ENCODE results near the gene CD44. TPM values are rescaled to one million over a fixed set of nuclear protein-coding genes. Genes with fewer than 3 reads are reported as not detected.
"Not testable (repeated sequence)": the region's sequence is repeated elsewhere in the genome, so short reads cannot be mapped to it uniquely, and the experiment has no call there.

CD44 gene
- total and polyA plus RNA-seq, 2 experiments from 2014 or later, result 405 to 519 TPM

- Histone ChIP-seq H3K9ac (no peak overlapping the region), H3K36me3 (ENCODE audit: low read depth) (no peaks in the 10 kb centered on the region), H2AFZ (no peak overlapping the region), H4K20me1 (ENCODE audit: insufficient read depth) (no peaks in the 10 kb centered on the region), H3K4me2 (ENCODE audit: unreplicated experiment) (no peak overlapping the region), H3K27me3 (replicated peaks; ENCODE audit: insufficient read depth) (no peaks in the 10 kb centered on the region), H3F3A (ENCODE audit: insufficient read depth) (peaks cover 17% of the 10 kb centered on the region), H3K9me2 (ENCODE audit: insufficient read depth) (no peaks in the 10 kb centered on the region), H3K9me3 (ENCODE audit: low read depth) (no peaks in the 10 kb centered on the region), H3K27ac (no peak overlapping the region), H3K79me2 (ENCODE audit: insufficient read depth) (no peaks in the 10 kb centered on the region), H3K4me1 (ENCODE audit: insufficient read depth) (peaks cover 18% of the 10 kb centered on the region), H3K4me3 (no peak overlapping the region)
- 96 to 100% methylated on average over 2 of the region's 2 CpGs for WGBS, 2 experiments (ENCODE audit: low coverage in 1 of 2, low lambda C conversion rate in 2 of 2, missing lambda C conversion rate in 2 of 2)
- no peak for DNase-seq
- in situ Hi-C loops (cut with MboI), result no loop called here
- TF ChIP-seq EZH2 (IDR thresholded peaks at IDR 0.05; ENCODE audit: insufficient read depth, poor library complexity, severe bottlenecking) (no peak), EZH2phosphoT487 (IDR thresholded peaks at IDR 0.05; ENCODE audit: insufficient read depth, low read depth) (no peak)
Measured at GRCh38 chr11:35104655-35105054, 34.3 kb upstream of the CD44 start.

- Histone ChIP-seq H3F3A (ENCODE audit: insufficient read depth) (peaks cover 18% of the 10 kb centered on the region), H4K20me1 (ENCODE audit: insufficient read depth) (no peaks in the 10 kb centered on the region), H3K9ac (no peak overlapping the region), H3K9me2 (ENCODE audit: insufficient read depth) (no peaks in the 10 kb centered on the region), H3K36me3 (ENCODE audit: low read depth) (no peaks in the 10 kb centered on the region), H3K27me3 (replicated peaks; ENCODE audit: insufficient read depth) (no peaks in the 10 kb centered on the region), H3K79me2 (ENCODE audit: insufficient read depth) (no peaks in the 10 kb centered on the region), H3K4me1 (ENCODE audit: insufficient read depth) (peaks cover 15% of the 10 kb centered on the region), H3K4me3 (no peak overlapping the region), H2AFZ (no peak overlapping the region), H3K4me2 (ENCODE audit: unreplicated experiment) (no peak overlapping the region), H3K9me3 (ENCODE audit: low read depth) (no peaks in the 10 kb centered on the region), H3K27ac (no peak overlapping the region)
- no peak for TF ChIP-seq EZH2phosphoT487 (IDR thresholded peaks at IDR 0.05; ENCODE audit: insufficient read depth, low read depth)
- peak; percentile 58 for DNase-seq
- in situ Hi-C loops (cut with MboI), result no loop called here
Measured at GRCh38 chr11:35105319-35106079, 33.5 kb upstream of the CD44 start.

- H3K9me2 ChIP-seq (ENCODE audit: insufficient read depth), result no peaks in the 10 kb centered on the region
- no peaks in the 10 kb centered on the region for H3K36me3 ChIP-seq (ENCODE audit: low read depth)
- no peaks in the 10 kb centered on the region for H3K79me2 ChIP-seq (ENCODE audit: insufficient read depth)
- no peak overlapping the region for H3K9ac ChIP-seq
- no peak overlapping the region for H3K4me3 ChIP-seq
- TF ChIP-seq EZH2 (IDR thresholded peaks at IDR 0.05; ENCODE audit: insufficient read depth, poor library complexity, severe bottlenecking), result no peak
- TF ChIP-seq EZH2phosphoT487 (IDR thresholded peaks at IDR 0.05; ENCODE audit: insufficient read depth, low read depth), result no peak
- no peak for DNase-seq
- in situ Hi-C loops (cut with MboI), result no loop called here
- no peak overlapping the region for H2AFZ ChIP-seq
- peaks cover 19% of the 10 kb centered on the region for H3K4me1 ChIP-seq (ENCODE audit: insufficient read depth)
- H4K20me1 ChIP-seq (ENCODE audit: insufficient read depth), result no peaks in the 10 kb centered on the region
- H3K27me3 ChIP-seq (replicated peaks; ENCODE audit: insufficient read depth), result no peaks in the 10 kb centered on the region
- H3K4me2 ChIP-seq (ENCODE audit: unreplicated experiment), result no peak overlapping the region
- no peak overlapping the region for H3K27ac ChIP-seq
- H3F3A ChIP-seq (ENCODE audit: insufficient read depth), result peaks cover 18% of the 10 kb centered on the region
- 85 to 87% methylated on average over 2 of the region's 2 CpGs for WGBS, 2 experiments (ENCODE audit: low coverage in 1 of 2, low lambda C conversion rate in 2 of 2, missing lambda C conversion rate in 2 of 2)
- H3K9me3 ChIP-seq (ENCODE audit: low read depth), result no peaks in the 10 kb centered on the region
Measured at GRCh38 chr11:35106595-35106994, 32.4 kb upstream of the CD44 start.

- no peaks in the 10 kb centered on the region for H3K79me2 ChIP-seq (ENCODE audit: insufficient read depth)
- WGBS, 2 experiments (ENCODE audit: low coverage in 1 of 2, low lambda C conversion rate in 2 of 2, missing lambda C conversion rate in 2 of 2), result 90 to 91% methylated on average over 2 of the region's 2 CpGs
- in situ Hi-C loops (cut with MboI), result no loop called here
Measured at GRCh38 chr11:35107861-35108260, 31.1 kb upstream of the CD44 start.

GRCh38 chr11:35108336-35108735 lies 30.6 kb upstream of the CD44 start:
- H3K9me2 ChIP-seq (ENCODE audit: insufficient read depth); H3K79me2 ChIP-seq (ENCODE audit: insufficient read depth); H3K27ac ChIP-seq; DNase-seq; H4K20me1 ChIP-seq (ENCODE audit: insufficient read depth); H3K9ac ChIP-seq; H3K9me3 ChIP-seq (ENCODE audit: low read depth); H2AFZ ChIP-seq; H3K4me3 ChIP-seq; in situ Hi-C loops (cut with MboI); H3K27me3 ChIP-seq (replicated peaks; ENCODE audit: insufficient read depth); H3K4me2 ChIP-seq (ENCODE audit: unreplicated experiment); H3K36me3 ChIP-seq (ENCODE audit: low read depth): not testable (repeated sequence)
- WGBS, 2 experiments (ENCODE audit: low coverage in 1 of 2, low lambda C conversion rate in 2 of 2, missing lambda C conversion rate in 2 of 2), result 76 to 93% methylated on average over 1 of the region's 1 CpG
- Histone ChIP-seq H3K4me1 (ENCODE audit: insufficient read depth) (peaks cover 27% of the 10 kb centered on the region), H3F3A (ENCODE audit: insufficient read depth) (peaks cover 25% of the 10 kb centered on the region)

More at GRCh38 chr11:35107861-35108260, 31.1 kb upstream of the CD44 start:
- Histone ChIP-seq H3K27ac (no peak overlapping the region), H3K4me1 (ENCODE audit: insufficient read depth) (peaks cover 27% of the 10 kb centered on the region), H3F3A (ENCODE audit: insufficient read depth) (peaks cover 25% of the 10 kb centered on the region), H3K36me3 (ENCODE audit: low read depth) (no peaks in the 10 kb centered on the region), H3K4me3 (no peak overlapping the region), H3K27me3 (replicated peaks; ENCODE audit: insufficient read depth) (no peaks in the 10 kb centered on the region), H3K9me2 (ENCODE audit: insufficient read depth) (no peaks in the 10 kb centered on the region), H3K9ac (no peak overlapping the region), H3K9me3 (ENCODE audit: low read depth) (no peaks in the 10 kb centered on the region), H2AFZ (no peak overlapping the region), H3K4me2 (ENCODE audit: unreplicated experiment) (no peak overlapping the region), H4K20me1 (ENCODE audit: insufficient read depth) (no peaks in the 10 kb centered on the region)
- no peak for DNase-seq
- TF ChIP-seq EZH2 (IDR thresholded peaks at IDR 0.05; ENCODE audit: insufficient read depth, poor library complexity, severe bottlenecking) (no peak), EZH2phosphoT487 (IDR thresholded peaks at IDR 0.05; ENCODE audit: insufficient read depth, low read depth) (no peak)

All from GM23248 (cell line).